ENCODE measurements around the gene LRP10. TPM values are rescaled to one million over a fixed set of nuclear protein-coding genes. Genes with fewer than 3 reads are reported as not detected.
A peak's percentile ranks its signal among the peaks of the same experiment; 100 is the strongest.

The LRP10 gene
- total RNA-seq, 2 donors from 2014 or later, result 124 to 150 TPM

- 3% methylated on average over 75 of the region's 77 CpGs for WGBS
- H3K27ac ChIP-seq, result peak overlapping the region; percentile 72 to 75
- H3K4me3 ChIP-seq, result peak overlapping the region; percentile 41 to 45
- no peaks in the 10 kb centered on the region for H3K36me3 ChIP-seq
- no peaks in the 10 kb centered on the region for H3K4me1 ChIP-seq (replicated peaks)
- no peaks in the 10 kb centered on the region for H3K9me3 ChIP-seq
- peak; percentile 64 for DNase-seq (ENCODE audit: low spot score)
- intact Hi-C loops (cut with DNase I), result no loop called here
- TF ChIP-seq CTCF (IDR thresholded peaks at IDR 0.05), result peak in 2 of 4 experiments; percentile 4 to 21
- TF ChIP-seq POLR2A (IDR thresholded peaks at IDR 0.05), result peak; percentile 47
- TF ChIP-seq POLR2AphosphoS5 (IDR thresholded peaks at IDR 0.05), result no peak
- no peaks in the 10 kb centered on the region for H3K27me3 ChIP-seq (replicated peaks; ENCODE audit: insufficient read depth)
Measured at GRCh38 chr14:22886500-22887259, 15.1 kb downstream of the LRP10 start.

DNA sequence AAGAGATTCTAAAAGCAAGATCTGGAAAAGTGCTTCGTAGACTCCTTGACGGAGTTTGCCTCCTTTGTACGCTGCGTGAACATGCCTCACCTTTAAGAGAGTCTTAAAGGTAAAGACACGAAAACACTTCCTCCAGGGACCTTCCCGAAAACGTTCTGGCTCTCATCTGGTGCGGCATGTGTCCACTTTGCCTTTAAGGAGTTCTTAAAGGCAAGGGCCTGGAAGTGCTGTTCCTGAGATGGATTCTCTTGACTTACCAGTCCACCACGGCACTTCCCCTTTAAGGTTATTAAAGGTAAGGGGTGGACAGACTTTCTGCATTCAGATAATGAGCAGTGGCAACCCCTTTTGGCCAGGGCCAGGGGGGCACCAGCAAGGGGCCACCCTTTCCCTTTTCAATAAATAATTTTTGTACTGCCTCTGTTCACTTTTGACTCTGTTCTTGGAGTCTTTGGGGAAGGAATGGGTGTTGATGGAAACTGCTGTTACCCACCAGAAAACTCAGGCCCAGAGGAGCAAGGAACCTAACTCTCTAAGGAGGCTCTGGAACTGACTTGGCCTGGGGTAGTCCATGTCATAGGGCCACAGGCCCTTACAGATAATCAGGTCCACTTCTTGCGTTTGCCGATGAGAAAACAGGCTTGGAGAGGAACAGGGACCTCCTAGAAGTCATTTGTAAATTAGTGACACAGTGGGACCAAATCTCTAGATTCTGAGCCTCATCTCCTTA is 15.9 kb downstream of the LRP10 start:
- Histone ChIP-seq H3K27ac (peak overlapping the region; percentile 72 to 75), H3K27me3 (replicated peaks; ENCODE audit: insufficient read depth) (no peaks in the 10 kb centered on the region), H3K36me3 (no peaks in the 10 kb centered on the region), H3K4me3 (peak overlapping the region; percentile 41 to 45), H3K4me1 (replicated peaks) (no peaks in the 10 kb centered on the region), H3K9me3 (no peaks in the 10 kb centered on the region)
- DNase-seq (ENCODE audit: low spot score), result peak; percentile 82
- intact Hi-C loops (cut with DNase I), result no loop called here
- TF ChIP-seq CTCF (IDR thresholded peaks at IDR 0.05) (peak in 1 of 4 experiments; percentile 1), POLR2AphosphoS5 (IDR thresholded peaks at IDR 0.05) (peak; percentile 82), POLR2A (IDR thresholded peaks at IDR 0.05) (no peak)
- WGBS, result 16% methylated on average over 11 of the region's 11 CpGs

- Histone ChIP-seq H3K36me3 (no peaks in the 10 kb centered on the region), H3K9me3 (no peaks in the 10 kb centered on the region), H3K4me1 (replicated peaks) (no peaks in the 10 kb centered on the region), H3K4me3 (peak overlapping the region; percentile 41 to 45), H3K27me3 (replicated peaks; ENCODE audit: insufficient read depth) (no peaks in the 10 kb centered on the region), H3K27ac (no peak overlapping the region)
- 48% methylated on average over 5 of the region's 5 CpGs for WGBS
- no peak for DNase-seq (ENCODE audit: low spot score)
- intact Hi-C loops (cut with DNase I), result no loop called here
- TF ChIP-seq POLR2AphosphoS5 (IDR thresholded peaks at IDR 0.05) (no peak), POLR2A (IDR thresholded peaks at IDR 0.05) (no peak), CTCF (IDR thresholded peaks at IDR 0.05) (no peak)
Measured at GRCh38 chr14:22887990-22888378, 16.4 kb downstream of the LRP10 start.

GRCh38 chr14:22888662-22889061 is 17.1 kb downstream of the LRP10 start:
- DNase-seq (ENCODE audit: low spot score), result no peak
- Histone ChIP-seq H3K27ac (no peak overlapping the region), H3K4me1 (replicated peaks) (no peaks in the 10 kb centered on the region), H3K36me3 (no peaks in the 10 kb centered on the region), H3K9me3 (no peaks in the 10 kb centered on the region), H3K27me3 (replicated peaks; ENCODE audit: insufficient read depth) (no peaks in the 10 kb centered on the region), H3K4me3 (no peak overlapping the region)
- no peak for TF ChIP-seq POLR2A (IDR thresholded peaks at IDR 0.05)
- TF ChIP-seq CTCF (IDR thresholded peaks at IDR 0.05), result no peak
- no peak for TF ChIP-seq POLR2AphosphoS5 (IDR thresholded peaks at IDR 0.05)
- 86% methylated on average over 4 of the region's 4 CpGs for WGBS
- intact Hi-C loops (cut with DNase I), result no loop called here

Data from prostate gland (tissue), 2 donors.